Fibroblast of skin of scalp (primary cell): Measurements from ENCODE around the gene CREB1.
"Not testable (repeated sequence)": the region's sequence is repeated elsewhere in the genome, so short reads cannot be mapped to it uniquely, and the experiment has no call there.

Experiments used
- DNase-seq: peaks from one replicate; pipeline ENCODE4 v3.0.0-alpha.2; 2013

Gene CREB1

GRCh38 chr2:207619764-207620203 lies 90.0 kb downstream of the CREB1 start:
- DNase-seq, result no peak

GRCh38 chr2:207621501-207622039 lies 91.8 kb downstream of the CREB1 start:
- no peak for DNase-seq

- peak; percentile 72 for DNase-seq
These were observed 94.6 kb downstream of the CREB1 start for GRCh38 chr2:207624185-207625013.

- peak; percentile 88 for DNase-seq
These were observed 95.5 kb downstream of the CREB1 start, which contains the start of gene METTL21A for GRCh38 chr2:207625014-207625907. METTL21A (minus strand) TSS chr2:207625394; CDS start chr2:207624375, 1,019 bp downstream.

DNA sequence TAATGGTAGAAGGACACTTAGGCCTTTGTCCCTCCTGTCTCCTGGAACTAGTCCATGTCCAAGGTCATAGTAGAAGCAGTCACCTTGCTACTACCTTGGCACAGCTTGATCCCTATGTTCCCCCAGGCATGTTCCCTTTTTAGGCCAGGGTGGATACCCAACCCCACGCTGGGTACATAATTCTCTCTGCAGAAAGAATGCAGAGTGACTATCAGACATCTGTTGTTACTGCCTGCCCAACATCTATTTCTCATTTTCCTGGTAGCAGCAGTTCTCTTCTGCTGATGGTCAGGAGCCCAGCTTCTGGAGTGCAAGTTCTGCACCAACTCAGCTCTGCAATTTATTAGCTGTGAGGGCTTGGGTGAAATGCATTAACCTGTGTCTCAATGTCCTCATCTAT lies 99.8 kb downstream of the CREB1 start:
- DNase-seq, result no peak

DNA sequence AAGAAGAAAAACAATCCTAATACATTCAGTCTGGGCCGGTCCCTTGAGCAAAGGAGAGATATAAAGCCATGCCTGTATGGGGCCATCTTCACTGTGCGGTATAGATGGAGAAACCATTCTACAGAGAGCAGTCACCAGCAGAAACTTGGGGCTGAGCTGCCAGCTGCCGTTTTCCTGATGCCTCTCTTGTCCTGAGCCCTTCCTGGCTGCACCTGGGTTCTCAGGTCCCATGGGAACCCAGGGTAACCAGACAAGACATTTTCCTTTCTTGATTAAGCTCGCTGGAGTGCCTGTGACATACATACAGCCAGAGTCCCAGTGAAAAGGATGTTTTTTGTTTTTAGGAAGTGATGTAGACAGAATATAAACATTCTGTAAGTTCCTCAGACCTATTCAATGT lies 100.7 kb downstream of the CREB1 start:
- no peak for DNase-seq

- peak; percentile 49 for DNase-seq
These were observed 103.1 kb downstream of the CREB1 start for GRCh38 chr2:207632575-207633493.

DNA sequence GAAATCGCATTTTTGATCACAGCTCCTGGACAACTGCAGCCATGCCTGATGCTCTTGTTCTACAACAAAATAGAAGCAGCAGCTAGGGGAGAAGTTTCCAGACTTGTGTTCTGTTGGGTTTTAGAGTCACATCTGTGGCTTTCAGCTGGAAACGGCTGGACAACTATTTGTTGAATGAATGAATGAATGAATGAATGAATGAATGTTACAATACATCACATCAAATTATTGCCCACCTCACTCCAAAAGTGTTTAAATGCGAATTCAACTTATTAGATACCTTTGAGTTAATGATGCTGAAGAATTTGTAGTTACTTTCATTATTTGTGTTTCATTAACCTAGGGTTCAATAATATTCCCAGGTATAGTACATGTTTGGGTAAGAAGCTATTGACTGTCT lies 103.9 kb downstream of the CREB1 start:
- no peak for DNase-seq

DNA sequence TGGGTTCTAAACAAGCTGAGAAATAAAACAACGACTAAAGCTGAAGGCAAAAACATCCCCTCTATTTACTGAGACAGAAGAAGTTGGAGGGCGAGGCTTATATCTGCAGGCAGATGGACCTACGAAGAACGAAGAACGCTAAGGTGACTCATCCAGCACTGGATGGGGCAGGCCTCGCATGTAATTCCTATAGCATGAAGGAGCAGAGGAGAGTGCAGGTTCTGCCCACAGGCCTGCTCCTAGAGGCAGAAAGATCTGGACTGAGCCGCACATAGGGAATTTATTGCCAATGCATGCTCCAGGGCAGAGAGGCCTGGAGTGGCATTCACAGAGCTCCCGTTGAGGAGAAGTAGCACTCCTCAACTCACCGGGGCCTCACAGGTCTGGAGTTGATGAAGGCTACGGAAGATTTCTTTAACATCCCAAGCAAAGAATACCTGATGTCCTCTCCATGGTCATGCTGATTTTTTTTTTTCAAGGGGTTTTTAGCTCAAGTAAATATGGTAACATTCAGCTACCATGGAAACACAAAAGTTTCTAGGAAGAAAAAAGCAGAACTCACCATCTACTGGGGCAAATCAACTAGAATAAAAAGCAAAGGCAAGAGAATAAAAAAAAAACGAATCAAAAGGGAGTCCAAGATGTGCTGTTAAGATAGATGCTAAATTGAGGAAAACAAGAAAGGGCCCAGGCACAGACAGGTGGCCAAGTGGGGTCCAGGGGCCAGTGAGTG lies 105.9 kb downstream of the CREB1 start:
- DNase-seq, result peak; percentile 11

DNA sequence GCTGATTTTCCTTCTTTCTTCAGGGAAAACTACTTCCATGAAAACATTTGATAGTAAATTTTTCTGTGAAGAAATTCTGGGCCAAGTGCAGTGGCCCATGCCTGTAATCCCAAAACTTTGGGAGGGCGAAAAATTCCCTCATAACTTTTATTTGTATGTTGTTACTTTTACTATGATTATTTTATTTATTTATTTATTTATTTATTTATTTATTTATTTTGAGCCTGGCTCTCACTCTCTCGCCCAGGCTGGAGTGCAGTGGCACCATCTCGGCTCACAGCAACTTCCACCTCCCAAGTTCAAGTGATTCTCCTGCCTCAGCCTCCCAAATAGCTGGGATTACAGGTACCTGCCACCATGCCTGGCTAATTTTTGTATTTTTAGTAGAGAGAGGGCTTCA lies 109.5 kb downstream of the CREB1 start:
- not testable (repeated sequence) for DNase-seq

GRCh38 chr2:207640160-207640559 lies 110.4 kb downstream of the CREB1 start:
- no peak for DNase-seq

- peak; percentile 27 for DNase-seq
These were observed 110.9 kb downstream of the CREB1 start for GRCh38 chr2:207640661-207641060.

DNA sequence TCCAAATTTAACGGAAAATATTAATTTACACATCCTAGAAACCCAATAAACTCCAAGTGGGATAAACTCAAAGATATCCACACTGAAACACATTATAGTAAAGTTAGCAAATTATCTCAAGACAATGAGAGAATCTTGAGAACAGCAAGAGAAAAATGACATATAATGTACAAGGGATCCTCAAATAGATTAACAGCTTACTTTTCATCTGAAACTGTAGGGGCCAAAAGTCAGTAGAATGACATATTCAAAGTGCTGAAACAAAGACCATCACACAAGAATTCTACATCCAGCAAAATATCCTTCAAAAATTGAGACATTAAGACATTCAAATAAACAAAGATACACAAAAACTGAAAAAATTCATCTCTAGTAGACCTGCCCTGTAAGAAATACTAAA lies 114.1 kb downstream of the CREB1 start:
- no peak for DNase-seq

GRCh38 chr2:207646582-207646981 lies 116.8 kb downstream of the CREB1 start:
- DNase-seq, result not testable (repeated sequence)
